Bronchial epithelial cell (primary cell): ENCODE measurements around the gene COPG2. TPM values are rescaled to one million over a fixed set of nuclear protein-coding genes. Genes with fewer than 3 reads are reported as not detected.

ENCODE experiments used
- DNase-seq: peaks from one replicate; pipeline ENCODE4 v3.0.0-alpha.2; 2010; ENCODE audit warnings: low read depth
- FAIRE-seq: peaks from 2 replicates; lab custom pipeline; 2011; peaks lifted over from hg19 to GRCh38; lab: Jason Lieb, UNC
- H3K27me3 ChIP-seq: 2 replicates; pipeline ENCODE4 v1.5.1; 2011; ENCODE audit warnings: low read length; ENCODE audit not compliant: control insufficient read depth, insufficient read depth
- H3K36me3 ChIP-seq: 2 replicates; pipeline ENCODE4 v1.5.1; 2011; ENCODE audit warnings: low read length; ENCODE audit not compliant: control insufficient read depth, insufficient read depth
- H3K4me3 ChIP-seq: 2 replicates; pipeline ENCODE4 v1.5.1; 2011; ENCODE audit warnings: mild to moderate bottlenecking, low read depth, low read length, control low read depth
- total RNA-seq: library from RNA; depleted of rRNA; stranded (reverse); fragments of >200 nt; gene quantifications from 2 replicates; pipeline ENCODE4 v1.2.1, GENCODE V29; 2014
- TF ChIP-seq, protein P1 (sequence below): IDR thresholded peaks from 2 replicates; pipeline ENCODE4 v1.5.1; 2011; ENCODE audit warnings: mild to moderate bottlenecking, moderate library complexity, low read length, control low read depth, inconsistent platforms; ENCODE audit not compliant: insufficient read depth, severe bottlenecking

COPG2 gene
- total RNA-seq, 1 donor from 2014 or later, result 30.3 TPM

GRCh38 chr7:130493275-130493873 lies 175.2 kb downstream of the COPG2 start:
- no peaks in the 10 kb centered on the region for H3K36me3 ChIP-seq
- DNase-seq, result no peak
- TF ChIP-seq, protein P1, sequence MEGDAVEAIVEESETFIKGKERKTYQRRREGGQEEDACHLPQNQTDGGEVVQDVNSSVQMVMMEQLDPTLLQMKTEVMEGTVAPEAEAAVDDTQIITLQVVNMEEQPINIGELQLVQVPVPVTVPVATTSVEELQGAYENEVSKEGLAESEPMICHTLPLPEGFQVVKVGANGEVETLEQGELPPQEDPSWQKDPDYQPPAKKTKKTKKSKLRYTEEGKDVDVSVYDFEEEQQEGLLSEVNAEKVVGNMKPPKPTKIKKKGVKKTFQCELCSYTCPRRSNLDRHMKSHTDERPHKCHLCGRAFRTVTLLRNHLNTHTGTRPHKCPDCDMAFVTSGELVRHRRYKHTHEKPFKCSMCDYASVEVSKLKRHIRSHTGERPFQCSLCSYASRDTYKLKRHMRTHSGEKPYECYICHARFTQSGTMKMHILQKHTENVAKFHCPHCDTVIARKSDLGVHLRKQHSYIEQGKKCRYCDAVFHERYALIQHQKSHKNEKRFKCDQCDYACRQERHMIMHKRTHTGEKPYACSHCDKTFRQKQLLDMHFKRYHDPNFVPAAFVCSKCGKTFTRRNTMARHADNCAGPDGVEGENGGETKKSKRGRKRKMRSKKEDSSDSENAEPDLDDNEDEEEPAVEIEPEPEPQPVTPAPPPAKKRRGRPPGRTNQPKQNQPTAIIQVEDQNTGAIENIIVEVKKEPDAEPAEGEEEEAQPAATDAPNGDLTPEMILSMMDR, result no peak
- H3K4me3 ChIP-seq, result peak overlapping the region; percentile 9
- FAIRE-seq, result no peak
- no peaks in the 10 kb centered on the region for H3K27me3 ChIP-seq

GRCh38 chr7:130492523-130493274 lies 175.8 kb downstream of the COPG2 start:
- no peaks in the 10 kb centered on the region for H3K36me3 ChIP-seq
- TF ChIP-seq, protein P1, result no peak
- FAIRE-seq (no peak), DNase-seq (no peak)
- peak overlapping the region; percentile 27 for H3K4me3 ChIP-seq
- H3K27me3 ChIP-seq, result no peaks in the 10 kb centered on the region

GRCh38 chr7:130491841-130492522 lies 176.6 kb downstream of the COPG2 start, which contains the start of gene MEST:
Gene MEST (plus strand): TSS chr7:130492085. CDS start chr7:130492314, 229 bp downstream.
- FAIRE-seq (no peak), DNase-seq (no peak)
- TF ChIP-seq, protein P1, result no peak
- no peaks in the 10 kb centered on the region for H3K27me3 ChIP-seq
- H3K36me3 ChIP-seq, result no peaks in the 10 kb centered on the region
- H3K4me3 ChIP-seq, result peak within 1 kb of the TSS; percentile 27

DNA sequence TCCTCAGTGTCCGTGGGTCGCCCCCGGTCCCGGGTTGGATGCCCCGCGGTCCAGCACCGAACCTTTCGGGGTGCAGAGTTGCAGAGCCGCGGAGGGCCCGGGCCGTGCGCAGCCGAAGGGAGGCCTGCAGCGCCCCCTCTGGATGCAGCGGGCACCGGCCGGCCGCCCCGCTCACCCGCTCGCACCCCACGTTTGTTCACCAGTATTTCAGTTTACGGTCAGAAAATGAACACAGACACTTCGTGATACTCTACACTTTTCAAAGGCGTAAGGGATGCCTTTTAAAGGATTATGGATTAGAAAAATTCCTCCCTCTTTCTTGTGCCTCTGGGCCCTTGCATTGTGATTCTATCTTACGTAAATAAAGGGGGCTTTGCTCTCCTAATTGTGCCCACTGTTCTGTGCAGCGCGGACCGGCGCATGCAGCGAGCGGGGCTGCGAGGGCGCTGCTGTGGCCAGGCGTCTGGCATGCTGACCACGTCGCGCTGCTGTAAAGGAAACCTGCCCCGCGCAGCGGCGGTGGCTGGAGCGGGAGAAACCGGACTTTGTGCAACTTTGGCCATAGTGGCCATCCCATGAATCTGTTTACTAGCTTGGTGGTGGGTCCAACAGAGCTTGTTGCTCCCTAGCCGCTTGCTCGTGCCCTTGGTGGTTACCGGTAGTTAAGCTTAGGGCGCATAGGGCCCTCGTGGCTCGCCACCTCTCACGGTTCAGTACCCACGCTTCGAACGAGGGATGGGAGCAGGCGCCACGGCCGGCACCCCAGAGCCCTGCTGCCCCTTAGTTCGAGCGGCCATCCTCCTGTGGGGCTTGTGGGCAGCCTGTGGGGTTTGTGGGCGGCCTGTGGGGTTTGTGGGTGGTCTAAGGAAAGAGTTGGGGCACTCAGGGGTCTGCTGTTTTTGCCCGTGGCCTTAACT lies 177.4 kb downstream of the COPG2 start:
- TF ChIP-seq, protein P1, result peak; percentile 57
- DNase-seq (no peak), FAIRE-seq (no peak)
- Histone ChIP-seq H3K36me3 (no peaks in the 10 kb centered on the region), H3K4me3 (peak overlapping the region; percentile 22), H3K27me3 (no peaks in the 10 kb centered on the region)

DNA sequence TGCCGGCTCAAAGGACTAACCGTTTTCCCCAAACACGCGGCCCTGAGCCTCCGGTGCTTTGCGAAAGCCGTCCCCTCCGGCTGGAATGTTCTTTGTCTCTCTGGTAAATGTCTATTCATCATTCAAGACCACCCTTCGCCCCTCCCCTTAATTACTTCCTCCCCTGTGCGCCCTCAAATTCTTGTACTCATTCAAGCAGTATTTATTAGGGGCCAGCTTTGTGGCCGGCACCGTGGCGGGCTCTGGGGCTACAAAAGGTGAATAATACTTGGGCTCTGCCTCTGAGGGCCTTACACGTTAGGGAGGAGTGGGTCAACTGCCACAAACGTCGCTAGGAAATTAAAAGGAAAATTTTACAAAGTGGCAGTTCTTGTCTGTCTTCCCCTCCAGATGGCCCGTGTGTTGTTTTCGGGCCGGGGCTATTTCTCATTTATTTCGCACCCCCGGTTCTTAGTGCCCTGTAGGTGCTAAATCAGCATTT lies 178.2 kb downstream of the COPG2 start:
- DNase-seq (no peak), FAIRE-seq (no peak)
- Histone ChIP-seq H3K4me3 (no peak overlapping the region), H3K36me3 (no peaks in the 10 kb centered on the region), H3K27me3 (no peaks in the 10 kb centered on the region)
- TF ChIP-seq, protein P1, result no peak
